Effector memory CD4-positive, alpha-beta T cell (primary cell): Measurements from ENCODE around the gene HLA-B.

Source experiments
- DNase-seq, 3 donors: peaks; one replicate each; pipeline ENCODE4 v3.0.0-alpha.2; 2020
- H3K27ac ChIP-seq: 2 replicates; pipeline ENCODE4 v1.7.0; 2013; ENCODE audit warnings: mild to moderate bottlenecking, low read length, moderate library complexity; ENCODE audit not compliant: insufficient read depth, poor library complexity, severe bottlenecking
- H3K27me3 ChIP-seq: replicated peaks from 2 replicates; pipeline ENCODE4 v1.7.0; 2013; ENCODE audit warnings: mild to moderate bottlenecking, low read length; ENCODE audit not compliant: insufficient read depth, control insufficient read depth, poor library complexity, severe bottlenecking
- H3K36me3 ChIP-seq: 2 replicates; pipeline ENCODE4 v1.7.0; 2013; ENCODE audit warnings: mild to moderate bottlenecking, low read length, moderate library complexity; ENCODE audit not compliant: control insufficient read depth, insufficient read depth
- H3K4me1 ChIP-seq: 2 replicates; pipeline ENCODE4 v1.7.0; 2013; ENCODE audit warnings: low read length, mild to moderate bottlenecking; ENCODE audit not compliant: control insufficient read depth, insufficient read depth, poor library complexity, severe bottlenecking
- H3K4me3 ChIP-seq: 2 replicates; pipeline ENCODE4 v1.7.0; 2013; ENCODE audit warnings: low read length, low read depth, mild to moderate bottlenecking; ENCODE audit not compliant: insufficient read depth, poor library complexity, severe bottlenecking
- H3K9me3 ChIP-seq: 2 replicates; pipeline ENCODE4 v1.7.0; 2013; ENCODE audit warnings: mild to moderate bottlenecking, low read length, moderate library complexity; ENCODE audit not compliant: control insufficient read depth

HLA-B gene

GRCh38 chr6:31354158-31354863 is 2.7 kb downstream of the HLA-B start:
- peaks cover 30% of the 10 kb centered on the region for H3K36me3 ChIP-seq
- peak in 2 of 3 donors; percentile 8 to 18 for DNase-seq
- peak overlapping the region; percentile 100 for H3K27ac ChIP-seq
- H3K4me3 ChIP-seq, result peak overlapping the region; percentile 77
- no peaks in the 10 kb centered on the region for H3K27me3 ChIP-seq
- H3K9me3 ChIP-seq, result no peaks in the 10 kb centered on the region
- peaks cover 35% of the 10 kb centered on the region for H3K4me1 ChIP-seq

- no peaks in the 10 kb centered on the region for H3K9me3 ChIP-seq
- no peaks in the 10 kb centered on the region for H3K27me3 ChIP-seq
- peaks cover 35% of the 10 kb centered on the region for H3K4me1 ChIP-seq
- peak overlapping the region; percentile 77 for H3K4me3 ChIP-seq
- peak overlapping the region; percentile 100 for H3K27ac ChIP-seq
- peaks cover 30% of the 10 kb centered on the region for H3K36me3 ChIP-seq
- DNase-seq, result peak in 1 of 3 donors; percentile 11
Observed at GRCh38 chr6:31353384-31353945, 3.5 kb downstream of the HLA-B start.

DNA sequence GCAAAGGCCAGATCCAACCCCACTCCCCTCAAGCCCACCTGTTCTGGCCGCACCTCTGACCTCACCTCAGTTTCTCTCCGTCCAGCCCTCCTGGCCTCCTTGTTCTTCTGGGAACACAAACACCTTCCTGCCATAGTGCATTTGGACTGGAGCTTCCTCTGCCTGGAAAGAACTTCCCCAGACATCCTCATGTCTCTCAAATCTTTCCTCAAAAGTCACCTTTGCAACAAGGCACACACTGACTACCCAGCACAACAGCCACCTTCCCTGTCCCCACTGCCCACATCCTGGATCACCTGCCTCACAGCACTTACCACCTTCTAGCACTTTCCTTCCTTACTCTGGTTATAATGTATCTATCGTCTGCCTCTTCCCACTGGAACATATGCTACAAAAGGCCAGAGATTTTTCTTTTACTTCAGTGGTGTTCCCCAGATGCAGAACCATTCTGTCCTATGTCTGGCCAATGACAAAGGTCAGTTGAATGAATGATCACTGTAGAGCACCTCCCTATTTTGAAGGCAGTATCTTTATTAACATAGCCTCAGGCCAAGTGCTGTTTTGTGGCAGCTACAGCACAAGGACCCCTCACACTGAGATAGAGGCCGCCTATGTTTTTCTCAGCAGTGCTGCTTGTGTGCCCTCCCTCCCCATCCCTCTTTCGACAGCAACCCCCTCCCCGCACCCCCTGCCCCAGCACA is 4.1 kb downstream of the HLA-B start:
- peak overlapping the region; percentile 77 for H3K4me3 ChIP-seq

DNA sequence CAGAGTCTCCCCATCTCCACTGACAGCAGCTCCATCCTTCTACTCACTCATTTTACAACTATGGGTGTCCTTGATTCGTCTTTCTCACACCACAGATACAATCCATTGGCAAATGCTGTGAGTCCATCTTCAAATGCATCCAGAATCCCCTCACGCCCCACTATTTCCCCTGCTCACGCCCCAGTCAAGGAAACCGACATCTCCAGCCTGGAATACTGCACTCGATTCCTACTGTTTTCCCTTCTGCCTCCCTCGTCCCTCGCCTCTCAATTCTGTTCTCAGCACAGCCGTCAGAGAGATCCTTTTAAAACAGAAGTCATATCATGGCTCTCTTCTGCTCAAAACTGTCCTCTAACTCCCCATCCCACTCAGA is 4.7 kb downstream of the HLA-B start:
- Histone ChIP-seq H3K4me1 (peaks cover 35% of the 10 kb centered on the region), H3K4me3 (no peak overlapping the region), H3K27me3 (no peaks in the 10 kb centered on the region), H3K9me3 (no peaks in the 10 kb centered on the region), H3K27ac (no peak overlapping the region), H3K36me3 (peaks cover 30% of the 10 kb centered on the region)
- DNase-seq, result peak in 1 of 3 donors; percentile 14

More for the DNA sequence above, 4.1 kb downstream of the HLA-B start:
- no peak overlapping the region for H3K27ac ChIP-seq
- H3K9me3 ChIP-seq, result no peaks in the 10 kb centered on the region
- H3K4me1 ChIP-seq, result peaks cover 35% of the 10 kb centered on the region
- no peaks in the 10 kb centered on the region for H3K27me3 ChIP-seq
- peak; percentile 21 to 42 (median 34) for DNase-seq
- peaks cover 30% of the 10 kb centered on the region for H3K36me3 ChIP-seq

GRCh38 chr6:31351401-31352309 is 5.3 kb downstream of the HLA-B start:
- peak; percentile 25 to 36 (median 36) for DNase-seq
- Histone ChIP-seq H3K4me3 (no peak overlapping the region), H3K27me3 (no peaks in the 10 kb centered on the region), H3K4me1 (peaks cover 35% of the 10 kb centered on the region), H3K27ac (peak overlapping the region; percentile 13), H3K9me3 (no peaks in the 10 kb centered on the region), H3K36me3 (peaks cover 30% of the 10 kb centered on the region)

GRCh38 chr6:31351033-31351380 is 6.0 kb downstream of the HLA-B start:
- Histone ChIP-seq H3K27me3 (no peaks in the 10 kb centered on the region), H3K9me3 (no peaks in the 10 kb centered on the region), H3K36me3 (peaks cover 28% of the 10 kb centered on the region), H3K4me3 (no peak overlapping the region), H3K27ac (no peak overlapping the region), H3K4me1 (peaks cover 35% of the 10 kb centered on the region)
- DNase-seq, result no peak

DNA sequence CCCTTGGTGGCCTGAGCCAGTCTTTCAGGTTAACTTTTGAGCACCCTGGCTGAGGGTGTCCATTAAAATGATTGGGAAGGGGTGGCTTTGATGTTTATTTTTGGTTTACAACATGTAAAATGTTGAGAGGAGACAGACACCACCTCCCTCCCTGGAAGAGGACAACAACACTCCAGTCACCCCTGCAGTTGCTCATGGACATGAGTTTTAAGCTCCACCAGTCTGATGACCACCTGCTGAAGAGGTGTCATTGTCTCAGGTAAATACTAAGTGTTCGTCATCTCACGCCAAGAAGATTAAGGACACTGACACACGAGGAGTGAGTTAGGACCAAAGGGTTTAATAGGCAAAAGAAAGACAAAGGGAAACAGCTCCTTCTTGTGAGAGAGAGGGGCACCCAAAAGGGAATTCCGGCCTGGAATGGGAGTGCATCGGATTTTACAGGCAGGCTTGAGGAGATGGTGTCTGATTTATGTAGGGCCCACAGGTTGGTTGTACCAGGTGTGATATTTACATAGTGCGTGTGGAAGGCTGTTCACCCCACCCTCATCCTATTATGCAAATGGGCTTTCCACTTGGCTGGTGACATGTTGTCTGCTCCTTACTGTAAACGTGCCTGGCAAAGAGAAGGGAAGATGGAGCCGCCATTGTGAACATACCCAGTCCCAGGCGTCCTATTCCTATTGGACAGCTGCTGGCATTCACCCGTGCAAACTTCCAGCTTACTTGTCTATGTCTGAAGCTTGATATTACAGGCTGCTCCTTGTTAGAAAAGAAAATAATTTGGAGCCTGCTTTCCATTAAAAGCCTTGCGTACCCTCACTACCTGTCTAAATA is 6.6 kb downstream of the HLA-B start:
- H3K4me3 ChIP-seq, result no peak overlapping the region
- no peaks in the 10 kb centered on the region for H3K9me3 ChIP-seq
- H3K27me3 ChIP-seq, result no peaks in the 10 kb centered on the region
- no peak overlapping the region for H3K27ac ChIP-seq
- H3K4me1 ChIP-seq, result peaks cover 33% of the 10 kb centered on the region
- peaks cover 22% of the 10 kb centered on the region for H3K36me3 ChIP-seq
- no peak for DNase-seq

GRCh38 chr6:31349301-31349700 is 7.7 kb downstream of the HLA-B start:
- Histone ChIP-seq H3K27ac (no peak overlapping the region), H3K9me3 (no peaks in the 10 kb centered on the region), H3K4me1 (peaks cover 23% of the 10 kb centered on the region), H3K4me3 (no peak overlapping the region), H3K36me3 (peaks cover 11% of the 10 kb centered on the region), H3K27me3 (no peaks in the 10 kb centered on the region)
- DNase-seq, result no peak

DNA sequence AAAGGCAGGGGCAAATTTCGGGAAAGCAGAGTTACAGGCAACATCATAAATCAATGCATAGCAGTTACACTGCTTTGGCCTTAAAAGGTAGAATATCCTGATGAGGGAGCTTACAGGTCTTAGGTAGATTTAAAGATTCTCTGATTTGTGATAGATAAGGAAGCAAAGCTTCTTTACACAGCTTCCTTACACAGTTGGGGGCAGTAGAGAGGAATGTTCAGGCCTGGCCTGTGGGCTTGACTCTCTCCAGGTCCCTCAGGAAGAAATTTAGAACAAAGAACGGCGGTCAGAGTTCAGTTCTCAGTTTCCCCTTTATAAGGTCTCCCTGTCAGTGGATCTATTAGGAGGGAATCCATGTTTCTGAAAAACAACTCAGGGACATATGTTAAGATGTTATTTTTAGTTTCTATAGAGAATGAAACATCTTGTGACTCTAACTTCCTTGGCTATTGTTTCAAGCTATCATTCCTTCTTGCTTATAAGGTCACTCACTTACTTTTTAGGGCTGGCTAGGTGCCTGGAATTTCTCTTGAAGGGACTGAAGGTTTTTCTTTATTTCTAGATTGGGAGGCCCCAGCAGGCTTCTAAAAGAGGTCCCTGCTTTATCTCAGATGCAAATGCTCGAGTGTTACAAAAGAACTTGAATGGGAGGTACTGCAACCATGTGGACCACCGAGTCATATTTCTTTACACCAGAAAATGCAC is 11.8 kb downstream of the HLA-B start:
- Histone ChIP-seq H3K9me3 (no peaks in the 10 kb centered on the region), H3K27me3 (no peaks in the 10 kb centered on the region), H3K4me1 (no peaks in the 10 kb centered on the region), H3K4me3 (no peak overlapping the region), H3K27ac (no peak overlapping the region), H3K36me3 (no peaks in the 10 kb centered on the region)
- no peak for DNase-seq
